Transverse colon (tissue), 4 donors: ENCODE measurements around the gene SYNE2. TPM values are rescaled to one million over a fixed set of nuclear protein-coding genes. Genes with fewer than 3 reads are reported as not detected.

Experiments used
- DNase-seq: peaks from one replicate; pipeline ENCODE4 v3.0.0-alpha.2; 2019
- H3K27ac ChIP-seq, 4 donors: fragments of 200-600 bp; sonication (generic); 2 replicates each; pipeline ENCODE4 v1.5.1; 2016 to 2018; ENCODE audit warnings: inconsistent platforms in 4 of 4
- H3K27me3 ChIP-seq: fragments of 200-600 bp; sonication (generic); 2 replicates; pipeline ENCODE4 v1.5.1; 2017; ENCODE audit warnings: inconsistent platforms
- H3K36me3 ChIP-seq, 4 donors: fragments of 200-600 bp; sonication (generic); 2 replicates each; pipeline ENCODE4 v1.5.1; 2017 to 2019; ENCODE audit warnings: inconsistent platforms in 4 of 4
- H3K4me1 ChIP-seq, 4 donors: fragments of 200-600 bp; sonication (generic); 2 replicates each; pipeline ENCODE4 v1.5.1; 2017 to 2020; ENCODE audit warnings: inconsistent platforms in 4 of 4
- H3K4me3 ChIP-seq, 4 donors: fragments of 200-600 bp; sonication (generic); 1 replicate in 1 of 4; 2 replicates in 3 of 4; pipeline versions ENCODE4 v1.5.1 to v1.6.1; 2017 to 2019; ENCODE audit warnings: inconsistent platforms in 4 of 4
- H3K9me3 ChIP-seq, 2 donors: fragments of 200-600 bp; sonication (generic); 2 replicates each; pipeline ENCODE4 v1.5.1; 2017 to 2019; ENCODE audit warnings: inconsistent platforms in 2 of 2
- CTCF ChIP-seq, 5 experiments: fragments of 200-600 bp in 3 of 5; fragments of 450-650 bp in 2 of 5; sonication (generic) in 3 of 5; IDR thresholded peaks; 1 replicate in 2 of 5; 2 replicates in 3 of 5; pipeline ENCODE4 v1.5.1; 2016 to 2017; ENCODE audit warnings: antibody characterized with exemption in 5 of 5, inconsistent platforms in 3 of 5, mild to moderate bottlenecking in 2 of 5, moderate library complexity in 1 of 5
- EP300 ChIP-seq: sonication (generic); formaldehyde crosslinking; IDR thresholded peaks from one replicate; pipeline ENCODE4 v1.6.1; 2017; ENCODE audit warnings: antibody characterized with exemption, low read depth
- POLR2A ChIP-seq: fragments of 450-650 bp; IDR thresholded peaks from one replicate; pipeline ENCODE4 v1.6.1; 2016; ENCODE audit warnings: antibody characterized with exemption, mild to moderate bottlenecking, moderate library complexity
- POLR2AphosphoS5 ChIP-seq, 3 donors: sonication (generic); formaldehyde crosslinking; IDR thresholded peaks; one replicate each; pipeline ENCODE4 v1.6.1; 2016; ENCODE audit warnings: antibody characterized with exemption in 3 of 3
- WGBS, 2 donors: methylation state at CpG; one replicate each; pipeline ENCODE4 v1.1.5; 2018; ENCODE audit warnings: low coverage in 1 of 2; 5-methylcytosine and 5-hydroxymethylcytosine counted together
- in situ Hi-C, 4 donors: fragments of 200-750 bp; cut with MboI; loops; one replicate each; pipeline versions ENCODE4 v1.15.0 to v1.15.1; 2017; ENCODE audit warnings: low sequenced_read_pairs in 3 of 4, low pct_ligation_motif_present in 1 of 4, low pct_unique_long_range_greater_than_20kb in 1 of 4
- intact Hi-C: fragments of 100-400 bp; cut with DNase I; formaldehyde crosslinking; loops from one replicate; pipeline ENCODE4 v1.15.1; 2023; ENCODE audit warnings: low total_unique reads
- total RNA-seq, 4 donors: library from RNA; depleted of rRNA; stranded (reverse); fragments of >200 nt; gene quantifications; one replicate each; pipeline ENCODE4 v1.1.0, GENCODE V29; 2016

The SYNE2 gene
- total RNA-seq, 4 donors from 2014 or later = 242 to 491 (median 304) TPM

- no peaks in the 10 kb centered on the region for H3K9me3 ChIP-seq
- peaks cover 10 to 18% (median 15%) of the 10 kb centered on the region in 4 donors for H3K4me1 ChIP-seq
- no peaks in the 10 kb centered on the region for H3K27me3 ChIP-seq
- DNase-seq = no peak
- H3K27ac ChIP-seq = no peak overlapping the region
- intact Hi-C loops = loop anchor here (10.0 kb wide), 1 partner anchor 45 kb away; the partner anchor contains the start of gene SYNE2
- H3K36me3 ChIP-seq = no peaks in the 10 kb centered on the region
- TF ChIP-seq POLR2A (no peak), CTCF (IDR thresholded peaks at IDR 0.05) (no peak), EP300 (no peak), POLR2AphosphoS5 (IDR thresholded peaks at IDR 0.05) (no peak)
- 73 to 100% methylated on average over 1 to 2 of the region's 2 CpGs for WGBS, 2 donors
- no peak overlapping the region for H3K4me3 ChIP-seq
- in situ Hi-C loops = no loop called here
Measured at GRCh38 chr14:63899953-63900352, 47.1 kb downstream of the SYNE2 start.

GRCh38 chr14:63901434-63902085 is 48.8 kb downstream of the SYNE2 start:
- 84 to 86% methylated on average over 5 of the region's 5 CpGs for WGBS, 2 donors
- no peak for DNase-seq
- in situ Hi-C loops = no loop called here
- Histone ChIP-seq H3K27me3 (no peaks in the 10 kb centered on the region), H3K9me3 (no peaks in the 10 kb centered on the region), H3K4me3 (no peak overlapping the region), H3K27ac (no peak overlapping the region), H3K4me1 (peaks cover 4 to 10% (median 5%) of the 10 kb centered on the region in 4 donors), H3K36me3 (no peaks in the 10 kb centered on the region)
- TF ChIP-seq POLR2AphosphoS5 (IDR thresholded peaks at IDR 0.05) (peak in 1 of 3 donors; percentile 39), EP300 (no peak)
- intact Hi-C loops = loop anchor here (10.0 kb wide), 1 partner anchor 47 kb away; the partner anchor contains the start of gene SYNE2

- intact Hi-C loops = loop anchor here (10.0 kb wide), 1 partner anchor 48 kb away; the partner anchor contains the start of gene SYNE2
- DNase-seq = no peak
- Histone ChIP-seq H3K36me3 (no peaks in the 10 kb centered on the region), H3K27me3 (no peaks in the 10 kb centered on the region), H3K4me1 (peaks cover 0 to 2% (median 0%) of the 10 kb centered on the region in 4 donors), H3K9me3 (no peaks in the 10 kb centered on the region), H3K4me3 (no peak overlapping the region), H3K27ac (no peak overlapping the region)
- TF ChIP-seq POLR2A = no peak
- TF ChIP-seq EP300 = no peak
- TF ChIP-seq POLR2AphosphoS5 (IDR thresholded peaks at IDR 0.05) = no peak
- WGBS, 2 donors = 91 to 94% methylated on average over 7 of the region's 7 CpGs
- in situ Hi-C loops = no loop called here
Measured at GRCh38 chr14:63902375-63902976, 49.7 kb downstream of the SYNE2 start.

GRCh38 chr14:63904724-63905123 is 51.9 kb downstream of the SYNE2 start:
- H3K27me3 ChIP-seq = no peaks in the 10 kb centered on the region
- no peak overlapping the region for H3K27ac ChIP-seq
- no peak overlapping the region for H3K4me3 ChIP-seq
- intact Hi-C loops = loop anchor here (10.0 kb wide), 1 partner anchor 50 kb away; the partner anchor contains the start of gene SYNE2
- in situ Hi-C loops = no loop called here
- no peak for DNase-seq
- H3K36me3 ChIP-seq = no peaks in the 10 kb centered on the region
- H3K9me3 ChIP-seq = no peaks in the 10 kb centered on the region
- TF ChIP-seq POLR2AphosphoS5 (IDR thresholded peaks at IDR 0.05) = no peak
- no peak for TF ChIP-seq POLR2A
- no peak for TF ChIP-seq CTCF (IDR thresholded peaks at IDR 0.05)
- TF ChIP-seq EP300 = no peak
- H3K4me1 ChIP-seq = peaks cover 0 to 10% (median 5%) of the 10 kb centered on the region in 4 donors
- WGBS, 2 donors = 85 to 87% methylated on average over 2 of the region's 2 CpGs

- Histone ChIP-seq H3K36me3 (no peaks in the 10 kb centered on the region), H3K27me3 (no peaks in the 10 kb centered on the region), H3K27ac (no peak overlapping the region), H3K4me1 (peaks cover 0 to 10% (median 5%) of the 10 kb centered on the region in 4 donors), H3K9me3 (no peaks in the 10 kb centered on the region), H3K4me3 (no peak overlapping the region)
- in situ Hi-C loops = no loop called here
- intact Hi-C loops = loop anchor here (10.0 kb wide), 1 partner anchor 51 kb away; the partner anchor contains the start of gene SYNE2
- DNase-seq = no peak
- TF ChIP-seq POLR2A (no peak), CTCF (IDR thresholded peaks at IDR 0.05) (no peak), POLR2AphosphoS5 (IDR thresholded peaks at IDR 0.05) (no peak), EP300 (no peak)
- 69 to 75% methylated on average over 2 of the region's 2 CpGs for WGBS, 2 donors
Measured at GRCh38 chr14:63905370-63905769, 52.6 kb downstream of the SYNE2 start.
